ENCODE results near the gene CSRP1.
"Not testable (repeated sequence)": the region's sequence is repeated elsewhere in the genome, so short reads cannot be mapped to it uniquely, and the experiment has no call there.

The CSRP1 gene

DNA sequence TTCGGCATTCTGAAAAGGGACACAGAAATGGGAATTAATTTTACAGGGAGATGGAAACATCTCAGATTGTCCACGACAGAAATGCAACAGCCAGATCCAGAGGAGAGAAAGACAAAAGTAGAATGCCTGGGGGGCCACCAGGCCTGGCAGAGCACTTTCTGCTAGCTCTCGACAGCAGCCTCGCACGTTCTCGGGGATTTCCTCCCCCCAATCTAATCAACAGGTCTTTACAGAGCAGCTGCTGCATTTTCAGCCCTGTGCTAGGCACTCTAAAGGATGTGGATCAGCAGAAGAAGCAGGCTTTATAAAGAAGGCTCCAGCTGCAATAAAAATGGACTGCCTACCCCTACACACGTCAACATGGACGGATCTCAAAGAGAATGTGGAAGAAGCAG is 10.6 kb downstream of the CSRP1 start:
- Histone ChIP-seq H3K9me3 (ENCODE audit: control insufficient read depth, low read length) (no peaks in the 10 kb centered on the region), H3K4me3 (ENCODE audit: low read length) (no peak overlapping the region), H3K36me3 (ENCODE audit: control insufficient read depth, insufficient read depth, low read length) (peaks cover 4% of the 10 kb centered on the region), H3K27me3 (ENCODE audit: control insufficient read depth, insufficient read depth, low read length) (no peaks in the 10 kb centered on the region), H3K4me1 (ENCODE audit: control insufficient read depth, insufficient read depth, low read length) (peaks cover 55% of the 10 kb centered on the region), H3K9ac (ENCODE audit: low read length) (no peak overlapping the region)

DNA sequence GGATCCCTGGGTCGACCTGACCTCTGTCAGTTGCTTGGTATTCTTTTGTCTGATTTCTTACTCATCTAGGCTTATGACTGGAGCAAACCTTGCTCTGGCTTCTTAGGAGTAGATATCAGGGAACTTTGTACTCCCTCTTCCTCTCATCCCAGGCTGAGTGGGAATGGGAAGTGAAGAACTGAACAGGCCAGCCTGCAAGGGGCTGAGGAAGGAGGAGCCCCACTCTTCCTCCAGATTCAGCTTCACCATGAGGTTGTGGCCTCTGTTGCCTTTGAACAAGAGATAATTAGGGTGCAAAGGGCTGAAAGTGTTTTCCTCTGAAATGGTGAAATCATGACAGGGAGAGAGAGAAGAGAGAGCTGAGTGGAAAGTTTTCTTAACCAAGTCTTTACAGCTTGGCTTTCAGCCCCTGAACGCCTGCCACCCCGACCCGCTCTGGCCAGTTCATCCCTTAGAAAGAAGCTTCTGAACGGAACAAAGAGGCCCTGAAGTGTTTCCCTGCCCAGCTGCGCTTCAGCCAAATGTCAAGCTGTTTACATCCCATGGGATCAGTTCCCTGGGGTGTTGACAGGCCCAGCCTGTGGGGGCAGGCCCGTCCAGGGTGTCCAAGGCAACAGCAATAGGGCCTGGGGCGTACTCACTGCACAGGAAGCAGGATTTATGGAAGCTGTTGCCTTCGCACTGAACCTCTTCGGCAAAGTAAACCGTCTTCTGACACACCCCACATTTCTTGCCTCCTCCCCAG is 11.2 kb downstream of the CSRP1 start:
- Histone ChIP-seq H3K9me3 (ENCODE audit: control insufficient read depth, low read length) (no peaks in the 10 kb centered on the region), H3K4me3 (ENCODE audit: low read length) (no peak overlapping the region), H3K27me3 (ENCODE audit: control insufficient read depth, insufficient read depth, low read length) (no peaks in the 10 kb centered on the region), H3K36me3 (ENCODE audit: control insufficient read depth, insufficient read depth, low read length) (peaks cover 4% of the 10 kb centered on the region), H3K4me1 (ENCODE audit: control insufficient read depth, insufficient read depth, low read length) (peaks cover 49% of the 10 kb centered on the region), H3K9ac (ENCODE audit: low read length) (peak overlapping the region; percentile 26)

DNA sequence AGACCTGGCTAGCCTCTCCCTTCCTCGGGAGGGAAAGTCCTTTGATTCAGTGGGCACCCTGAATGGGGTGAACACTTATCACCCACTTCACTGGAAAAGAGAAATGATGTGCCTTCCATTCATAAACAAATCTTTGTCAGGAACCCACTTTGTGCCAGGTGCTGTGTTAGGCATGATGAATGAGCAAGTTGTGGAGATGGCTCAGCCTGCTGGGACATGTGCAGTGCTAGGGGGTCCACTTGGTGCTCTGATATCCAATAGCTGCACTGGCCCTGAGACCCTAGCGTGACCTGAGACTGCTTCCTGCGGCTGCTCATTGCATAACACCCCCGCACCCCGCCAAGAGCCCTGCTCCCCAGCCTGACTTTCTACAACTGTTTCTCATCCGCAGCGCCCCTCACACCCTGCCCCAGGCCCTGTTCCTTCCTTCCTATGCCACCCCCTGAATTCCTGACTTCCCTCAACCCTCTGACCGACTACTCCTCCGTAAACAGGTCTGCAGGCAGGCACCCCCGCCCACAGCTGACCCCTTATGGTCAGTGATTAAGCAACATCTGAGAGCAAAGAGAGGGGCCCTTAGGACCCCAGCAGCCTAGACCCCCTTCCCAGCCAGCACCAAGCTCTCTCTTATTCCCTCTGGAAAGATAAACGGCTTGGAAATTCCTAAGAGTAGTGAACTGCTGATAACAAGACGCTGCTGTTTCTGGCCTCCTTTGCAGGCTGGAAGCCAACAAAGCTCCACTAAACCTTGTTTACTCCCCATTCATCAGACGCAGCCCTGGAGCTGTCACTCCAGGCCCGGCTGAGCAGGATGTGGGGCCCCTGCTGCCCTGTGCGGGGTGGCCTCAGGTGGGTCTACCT is 12.9 kb downstream of the CSRP1 start:
- H3K36me3 ChIP-seq (ENCODE audit: control insufficient read depth, insufficient read depth, low read length) = peaks cover 4% of the 10 kb centered on the region
- H3K9ac ChIP-seq (ENCODE audit: low read length) = no peak overlapping the region
- no peak overlapping the region for H3K4me3 ChIP-seq (ENCODE audit: low read length)

DNA sequence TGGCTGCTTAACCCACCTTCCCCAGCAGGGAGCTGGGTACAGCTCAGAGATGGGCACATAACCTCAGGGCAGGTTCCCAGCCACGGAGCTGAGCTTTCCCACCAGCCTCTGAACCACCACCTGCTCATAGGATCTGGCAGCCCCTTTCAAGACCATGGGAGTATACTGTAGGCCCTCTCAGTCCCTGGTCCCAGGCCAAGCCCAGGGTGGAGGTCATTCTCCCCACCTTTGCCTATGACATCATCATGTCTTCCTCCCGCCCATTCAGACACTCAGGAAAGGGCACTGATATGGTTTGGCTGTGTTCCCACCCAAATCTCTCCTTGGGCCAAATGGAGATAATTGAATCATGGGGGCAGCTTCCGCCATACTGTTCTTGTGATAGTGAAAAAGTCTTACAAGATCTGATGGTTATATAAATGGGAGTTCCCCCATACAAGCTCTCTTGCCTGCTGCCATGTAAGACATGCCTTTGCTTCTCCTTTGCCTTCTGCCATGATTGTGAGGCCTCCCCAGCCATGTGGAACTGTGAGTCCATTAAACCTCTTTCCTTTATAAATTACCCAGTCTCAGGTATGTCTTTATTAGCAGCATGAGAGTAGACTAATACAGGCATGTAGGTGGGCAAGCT is 13.8 kb downstream of the CSRP1 start:
- H3K9me3 ChIP-seq (ENCODE audit: control insufficient read depth, low read length); H3K36me3 ChIP-seq (ENCODE audit: control insufficient read depth, insufficient read depth, low read length); H3K27me3 ChIP-seq (ENCODE audit: control insufficient read depth, insufficient read depth, low read length); H3K4me3 ChIP-seq (ENCODE audit: low read length); H3K9ac ChIP-seq (ENCODE audit: low read length): not testable (repeated sequence)
- H3K4me1 ChIP-seq (ENCODE audit: control insufficient read depth, insufficient read depth, low read length) = peaks cover 40% of the 10 kb centered on the region

More for the DNA sequence above, 12.9 kb downstream of the CSRP1 start:
- Histone ChIP-seq H3K9me3 (ENCODE audit: control insufficient read depth, low read length) (no peaks in the 10 kb centered on the region), H3K4me1 (ENCODE audit: control insufficient read depth, insufficient read depth, low read length) (peaks cover 40% of the 10 kb centered on the region), H3K27me3 (ENCODE audit: control insufficient read depth, insufficient read depth, low read length) (no peaks in the 10 kb centered on the region)

DNA sequence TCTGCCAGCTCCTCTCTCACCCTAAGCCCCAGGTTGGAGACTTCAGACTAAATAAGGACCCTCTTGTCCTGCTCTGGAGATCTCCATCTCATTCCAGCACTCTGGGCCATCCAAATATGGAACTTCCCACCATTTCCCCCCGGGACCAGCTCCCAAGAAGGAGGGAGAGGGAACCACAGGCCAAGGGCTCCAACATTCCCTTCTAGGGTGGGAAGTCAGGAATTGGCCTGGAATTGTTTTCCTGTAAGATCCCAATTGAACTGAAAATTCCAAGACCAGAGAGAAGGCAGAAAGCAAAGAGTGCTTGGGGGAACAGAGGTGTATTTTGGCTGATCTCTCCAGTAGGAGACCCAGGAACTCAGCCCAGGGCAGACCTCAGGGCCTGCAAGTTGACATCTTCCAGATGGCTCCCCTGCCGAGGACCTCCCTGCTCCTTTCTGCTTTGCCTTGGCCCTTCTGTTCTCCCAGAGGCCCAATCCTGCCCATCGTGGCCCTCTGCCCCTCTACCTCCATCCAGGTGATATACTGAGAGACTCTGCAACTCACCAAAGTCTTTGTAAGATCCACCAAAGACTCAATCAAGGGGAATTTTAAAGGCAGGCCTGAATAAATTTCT is 14.9 kb downstream of the CSRP1 start:
- no peaks in the 10 kb centered on the region for H3K9me3 ChIP-seq (ENCODE audit: control insufficient read depth, low read length)
- H3K4me3 ChIP-seq (ENCODE audit: low read length) = no peak overlapping the region
- peaks cover 40% of the 10 kb centered on the region for H3K4me1 ChIP-seq (ENCODE audit: control insufficient read depth, insufficient read depth, low read length)
- H3K27me3 ChIP-seq (ENCODE audit: control insufficient read depth, insufficient read depth, low read length) = no peaks in the 10 kb centered on the region
- no peak overlapping the region for H3K9ac ChIP-seq (ENCODE audit: low read length)
- peaks cover 4% of the 10 kb centered on the region for H3K36me3 ChIP-seq (ENCODE audit: control insufficient read depth, insufficient read depth, low read length)

DNA sequence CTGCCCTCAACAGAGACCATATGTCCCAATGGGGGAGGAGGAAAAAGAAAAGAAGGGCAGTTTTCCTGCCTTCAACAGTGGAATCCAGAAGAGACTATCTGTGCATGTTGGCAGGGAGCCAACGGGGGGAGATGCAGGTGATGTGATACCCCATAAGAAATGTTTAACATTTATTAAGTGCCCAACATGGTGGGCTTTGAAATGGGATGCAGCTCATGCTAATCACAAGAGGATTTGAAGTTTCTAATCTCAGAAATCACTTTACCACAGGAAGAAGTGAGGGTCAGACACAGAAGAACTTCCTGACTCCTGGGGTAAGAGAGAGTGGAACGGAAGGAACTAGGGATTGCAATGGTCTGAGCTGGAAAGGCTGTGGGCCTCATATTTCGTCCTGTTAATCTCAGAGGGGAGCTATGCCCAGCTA is 16.2 kb downstream of the CSRP1 start:
- peaks cover 31% of the 10 kb centered on the region for H3K4me1 ChIP-seq (ENCODE audit: control insufficient read depth, insufficient read depth, low read length)
- H3K9me3 ChIP-seq (ENCODE audit: control insufficient read depth, low read length) = no peaks in the 10 kb centered on the region
- no peaks in the 10 kb centered on the region for H3K27me3 ChIP-seq (ENCODE audit: control insufficient read depth, insufficient read depth, low read length)
- no peak overlapping the region for H3K4me3 ChIP-seq (ENCODE audit: low read length)
- H3K9ac ChIP-seq (ENCODE audit: low read length) = no peak overlapping the region
- H3K36me3 ChIP-seq (ENCODE audit: control insufficient read depth, insufficient read depth, low read length) = peaks cover 4% of the 10 kb centered on the region

DNA sequence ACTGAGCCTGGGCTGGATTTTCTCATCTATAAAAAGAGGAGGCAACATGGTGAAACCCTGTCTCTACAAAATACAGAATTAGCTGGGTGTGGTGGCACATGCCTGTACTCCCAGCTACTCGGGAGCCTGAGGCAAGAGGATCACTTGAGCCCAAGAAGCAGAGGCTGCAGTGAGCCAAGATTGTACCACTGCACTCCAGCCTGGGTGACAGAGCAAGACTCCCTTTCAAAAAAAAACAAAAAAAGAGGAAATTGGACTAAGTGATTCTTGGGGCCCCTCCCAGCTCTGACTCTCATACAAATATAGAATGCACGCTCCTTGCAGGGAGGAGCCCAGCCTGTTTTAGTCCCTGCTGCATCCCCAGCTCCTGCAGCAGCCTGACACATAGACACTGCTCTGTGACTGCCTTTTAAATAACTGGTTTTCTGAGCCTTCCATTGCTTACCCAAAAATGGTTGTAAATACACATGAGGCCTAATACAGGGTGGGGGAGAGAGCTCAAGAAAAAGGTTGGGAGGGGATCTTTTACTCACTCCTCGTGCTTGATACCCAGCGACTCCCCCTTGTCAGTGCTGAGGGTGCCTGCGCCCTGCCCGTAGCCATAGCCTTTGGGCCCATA is 17.2 kb downstream of the CSRP1 start:
- Histone ChIP-seq H3K36me3 (ENCODE audit: control insufficient read depth, insufficient read depth, low read length) (peaks cover 8% of the 10 kb centered on the region), H3K4me1 (ENCODE audit: control insufficient read depth, insufficient read depth, low read length) (peaks cover 21% of the 10 kb centered on the region), H3K4me3 (ENCODE audit: low read length) (no peak overlapping the region), H3K27me3 (ENCODE audit: control insufficient read depth, insufficient read depth, low read length) (no peaks in the 10 kb centered on the region), H3K9me3 (ENCODE audit: control insufficient read depth, low read length) (no peaks in the 10 kb centered on the region), H3K9ac (ENCODE audit: low read length) (no peak overlapping the region)

DNA sequence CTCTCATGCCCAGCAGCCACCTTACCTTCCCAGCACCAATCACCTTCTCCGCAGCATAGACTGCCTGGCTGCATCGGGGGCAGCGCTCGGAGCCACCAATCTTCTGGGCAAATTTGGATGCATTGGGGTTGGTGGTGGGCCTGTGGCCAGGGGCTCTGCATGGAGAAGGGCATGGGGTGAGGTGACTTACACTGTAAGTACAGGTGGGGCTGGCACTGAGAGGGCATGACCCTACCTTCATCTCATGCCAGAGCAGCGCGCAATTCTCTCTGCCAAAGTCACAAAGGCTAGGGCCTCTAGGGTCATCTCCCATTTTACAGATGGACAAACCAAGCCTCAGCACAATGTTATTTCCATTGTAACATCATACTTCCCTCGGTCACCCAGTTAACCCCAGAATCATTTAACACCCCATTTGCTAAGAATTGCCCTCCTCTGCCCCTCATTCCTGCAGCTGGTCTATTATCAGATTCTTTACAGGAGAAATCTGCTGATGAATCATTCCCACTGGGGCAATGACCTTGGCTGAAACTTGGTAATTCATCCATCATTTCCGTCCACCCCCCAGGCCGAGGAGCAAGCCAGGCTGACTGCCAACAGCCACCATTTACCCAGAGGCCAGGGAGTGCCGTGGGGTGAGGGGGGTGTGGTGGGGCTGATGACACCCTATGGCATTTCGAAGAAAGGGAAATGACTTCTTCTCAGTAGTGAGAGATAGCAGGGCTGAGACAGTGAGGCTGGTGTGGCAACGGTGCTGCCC is 17.9 kb downstream of the CSRP1 start:
- Histone ChIP-seq H3K36me3 (ENCODE audit: control insufficient read depth, insufficient read depth, low read length) (peaks cover 13% of the 10 kb centered on the region), H3K4me3 (ENCODE audit: low read length) (no peak overlapping the region), H3K9ac (ENCODE audit: low read length) (no peak overlapping the region), H3K9me3 (ENCODE audit: control insufficient read depth, low read length) (no peaks in the 10 kb centered on the region), H3K27me3 (ENCODE audit: control insufficient read depth, insufficient read depth, low read length) (no peaks in the 10 kb centered on the region), H3K4me1 (ENCODE audit: control insufficient read depth, insufficient read depth, low read length) (peaks cover 14% of the 10 kb centered on the region)

DNA sequence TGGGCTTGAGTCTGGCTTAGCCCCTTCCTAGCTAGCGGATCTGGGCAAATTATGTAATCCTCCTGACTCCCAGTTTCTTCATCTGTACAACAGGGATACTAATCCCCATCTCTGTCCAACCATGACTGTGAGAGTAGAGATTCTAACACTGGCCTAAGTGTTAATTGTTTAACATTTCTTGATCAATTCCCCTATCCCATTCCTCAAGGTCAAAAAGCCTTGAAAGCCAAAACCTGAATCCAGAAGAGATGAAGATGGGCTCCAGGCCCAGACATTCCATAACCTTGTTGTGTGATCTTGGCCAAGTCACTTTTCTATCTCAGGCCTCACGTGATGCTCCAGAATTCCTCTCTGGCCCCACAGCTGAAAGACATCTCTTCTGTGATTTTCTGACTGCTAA is 19.2 kb downstream of the CSRP1 start:
- Histone ChIP-seq H3K4me1 (ENCODE audit: control insufficient read depth, insufficient read depth, low read length) (peaks cover 2% of the 10 kb centered on the region), H3K27me3 (ENCODE audit: control insufficient read depth, insufficient read depth, low read length) (no peaks in the 10 kb centered on the region), H3K9me3 (ENCODE audit: control insufficient read depth, low read length) (no peaks in the 10 kb centered on the region), H3K4me3 (ENCODE audit: low read length) (no peak overlapping the region), H3K9ac (ENCODE audit: low read length) (no peak overlapping the region), H3K36me3 (ENCODE audit: control insufficient read depth, insufficient read depth, low read length) (peaks cover 13% of the 10 kb centered on the region)

DNA sequence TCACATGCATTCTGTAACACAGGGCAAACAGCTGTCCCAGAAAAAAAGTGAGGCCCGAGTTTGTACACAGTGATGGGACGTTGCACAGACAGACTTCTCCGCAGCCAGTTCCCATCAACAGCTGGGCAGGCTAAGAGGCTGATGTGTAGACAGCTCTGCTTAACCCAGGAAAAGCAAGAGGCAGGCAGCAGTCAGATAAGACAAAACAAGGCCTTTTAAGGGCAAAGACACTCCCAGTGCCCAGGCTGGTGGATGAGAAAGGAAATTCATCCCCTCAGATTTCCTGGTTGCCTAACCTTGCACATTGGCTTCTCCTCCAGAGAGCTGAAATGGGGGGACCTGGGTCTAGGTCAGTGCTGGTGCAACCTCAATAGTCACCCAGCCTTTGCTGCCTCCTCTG is 20.7 kb downstream of the CSRP1 start:
- Histone ChIP-seq H3K9ac (ENCODE audit: low read length) (no peak overlapping the region), H3K4me1 (ENCODE audit: control insufficient read depth, insufficient read depth, low read length) (peaks cover 15% of the 10 kb centered on the region), H3K4me3 (ENCODE audit: low read length) (no peak overlapping the region), H3K36me3 (ENCODE audit: control insufficient read depth, insufficient read depth, low read length) (peaks cover 13% of the 10 kb centered on the region), H3K27me3 (ENCODE audit: control insufficient read depth, insufficient read depth, low read length) (peaks cover 8% of the 10 kb centered on the region), H3K9me3 (ENCODE audit: control insufficient read depth, low read length) (no peaks in the 10 kb centered on the region)

DNA sequence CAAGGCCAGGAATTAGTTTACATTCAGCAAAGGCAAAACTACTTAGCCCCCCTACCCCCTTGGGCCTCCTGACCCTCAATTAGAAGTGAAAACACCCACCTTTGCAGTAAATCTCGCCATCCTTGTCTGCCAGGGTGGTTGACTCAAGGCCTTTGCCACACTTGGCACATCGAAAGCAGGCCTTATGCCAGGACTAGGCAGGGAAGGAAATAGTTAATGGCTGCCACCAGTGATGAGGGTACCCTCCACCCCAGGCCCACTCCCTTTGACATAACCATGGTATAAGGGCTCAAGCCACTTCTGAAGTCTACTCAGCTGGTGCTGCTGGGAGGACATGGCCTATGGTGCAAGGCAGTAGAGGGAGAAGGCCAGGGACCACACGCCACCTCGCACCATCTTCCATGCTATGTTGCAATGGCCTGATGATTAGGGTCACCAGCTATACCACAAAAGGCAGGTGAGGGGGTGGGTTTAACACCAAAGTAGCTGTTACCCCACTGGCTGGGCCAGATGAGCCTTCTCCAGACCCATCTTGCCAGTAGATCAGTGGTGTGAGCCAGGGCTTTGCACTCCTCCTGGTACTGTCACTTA is 21.6 kb downstream of the CSRP1 start:
- Histone ChIP-seq H3K9me3 (ENCODE audit: control insufficient read depth, low read length) (no peaks in the 10 kb centered on the region), H3K9ac (ENCODE audit: low read length) (no peak overlapping the region), H3K36me3 (ENCODE audit: control insufficient read depth, insufficient read depth, low read length) (peaks cover 13% of the 10 kb centered on the region), H3K4me1 (ENCODE audit: control insufficient read depth, insufficient read depth, low read length) (peaks cover 21% of the 10 kb centered on the region), H3K4me3 (ENCODE audit: low read length) (no peak overlapping the region), H3K27me3 (ENCODE audit: control insufficient read depth, insufficient read depth, low read length) (peaks cover 11% of the 10 kb centered on the region)
